Naive thymus-derived CD8-positive, alpha-beta T cell (primary cell): ENCODE results near the gene WNT3A. TPM values are rescaled to one million over a fixed set of nuclear protein-coding genes. Genes with fewer than 3 reads are reported as not detected.
"Not testable (repeated sequence)": the region's sequence is repeated elsewhere in the genome, so short reads cannot be mapped to it uniquely, and the experiment has no call there.

Source experiments
- ATAC-seq, 2 donors: fragments of 150-1000 bp; cut with Tn5 transposase in 1 of 2; sonication (Bioruptor Pico), chemical (Tn5 transposase) in 1 of 2; 1 replicate in 1 of 2; 2 replicates in 1 of 2; pipeline ENCODE4 v1.10.0; 2021; ENCODE audit warnings: mild to moderate bottlenecking in 2 of 2, moderate library complexity in 2 of 2
- POLR2A ChIA-PET: fragments of 350-600 bp; sonication (Branson Sonifier 250); formaldehyde crosslinking; loops from one replicate; lab custom pipeline; 2021; ENCODE audit warnings: antibody characterized with exemption; lab: Charles Lee
- DNase-seq, 10 donors: peaks; one replicate each; pipeline versions ENCODE4 v3.0.0 to v3.0.0-alpha.2; 2020 to 2022
- H3K27ac Mint-ChIP-seq, 10 donors: one replicate each; pipeline ENCODE4 v1.8.0; 2020 to 2022; ENCODE audit warnings: mild to moderate bottlenecking in 10 of 10, mixed read lengths in 10 of 10, moderate library complexity in 4 of 10, inconsistent platforms in 1 of 10
- H3K27me3 Mint-ChIP-seq, 5 donors: one replicate each; pipeline ENCODE4 v1.8.0; 2021 to 2022; ENCODE audit warnings: mixed read lengths in 5 of 5
- H3K36me3 Mint-ChIP-seq, 3 donors: one replicate each; pipeline ENCODE4 v1.8.0; 2020 to 2022; ENCODE audit warnings: mixed read lengths in 3 of 3, mild to moderate bottlenecking in 2 of 3, inconsistent platforms in 1 of 3
- H3K4me1 Mint-ChIP-seq, 4 donors: one replicate each; pipeline ENCODE4 v1.8.0; 2021 to 2022; ENCODE audit warnings: mixed read lengths in 4 of 4
- H3K4me3 Mint-ChIP-seq, 10 donors: one replicate each; pipeline ENCODE4 v1.8.0; 2020 to 2022; ENCODE audit warnings: mild to moderate bottlenecking in 10 of 10, mixed read lengths in 10 of 10, moderate library complexity in 6 of 10, inconsistent platforms in 1 of 10
- H3K9me3 Mint-ChIP-seq, 9 donors: one replicate each; pipeline ENCODE4 v1.8.0; 2020 to 2022; ENCODE audit warnings: mixed read lengths in 9 of 9, mild to moderate bottlenecking in 3 of 9, inconsistent platforms in 1 of 9, moderate library complexity in 1 of 9
- polyA plus RNA-seq, 3 donors: library from polyadenylated mRNA; unstranded; fragments of 300-500 nt; fragmentation: Illumina TruSeq; gene quantifications; one replicate each; pipeline ENCODE4 v1.2.3, GENCODE V29; 2021
- total RNA-seq, 8 experiments: library from RNA in 2 of 8; stranded (reverse) in 2 of 8; gene quantifications; one replicate each; pipeline ENCODE4 v1.2.3 and lab custom pipeline; 2021 to 2026

The WNT3A gene
- total and polyA plus RNA-seq, 5 experiments from 2014 or later = not detected

GRCh38 chr1:228018125-228018398 is 11.3 kb downstream of the WNT3A start:
- ATAC-seq (no peak), DNase-seq (peak in 1 of 10 donors; percentile 14)
- Mint-ChIP-seq H3K36me3 (no peaks in the 10 kb centered on the region), H3K4me1 (no peaks in the 10 kb centered on the region), H3K27ac (no peak overlapping the region), H3K9me3 (no peaks in the 10 kb centered on the region), H3K4me3 (no peak overlapping the region), H3K27me3 (peaks cover under 1 to 10% (median 2%) of the 10 kb centered on the region in 5 donors)
- POLR2A ChIA-PET = no interaction called here

GRCh38 chr1:228018961-228019721 is 12.3 kb downstream of the WNT3A start:
- DNase-seq = no peak

GRCh38 chr1:228019722-228020083 is 12.9 kb downstream of the WNT3A start:
- DNase-seq, H3K9me3 Mint-ChIP-seq, H3K27me3 Mint-ChIP-seq, ATAC-seq, POLR2A ChIA-PET, H3K4me3 Mint-ChIP-seq, H3K27ac Mint-ChIP-seq, H3K36me3 Mint-ChIP-seq, H3K4me1 Mint-ChIP-seq: not testable (repeated sequence)

More at GRCh38 chr1:228018961-228019721, 12.3 kb downstream of the WNT3A start:
- Mint-ChIP-seq H3K27ac (no peak overlapping the region), H3K4me1 (no peaks in the 10 kb centered on the region), H3K4me3 (no peak overlapping the region), H3K27me3 (peaks cover 0 to 4% (median 3%) of the 10 kb centered on the region in 5 donors), H3K9me3 (no peaks in the 10 kb centered on the region), H3K36me3 (no peaks in the 10 kb centered on the region)
- no peak for ATAC-seq
- POLR2A ChIA-PET = no interaction called here

- no peaks in the 10 kb centered on the region for H3K4me1 Mint-ChIP-seq
- DNase-seq (peak in 1 of 10 donors; percentile 36), ATAC-seq (no peak)
- H3K4me3 Mint-ChIP-seq = no peak overlapping the region
- H3K36me3 Mint-ChIP-seq = no peaks in the 10 kb centered on the region
- peak overlapping the region in 1 of 10 donors; percentile 62 for H3K27ac Mint-ChIP-seq
- POLR2A ChIA-PET = no interaction called here
- peaks cover 0 to 7% (median 3%) of the 10 kb centered on the region in 5 donors for H3K27me3 Mint-ChIP-seq
- H3K9me3 Mint-ChIP-seq = peaks cover 0 to 6% (median 0%) of the 10 kb centered on the region in 9 donors
Measured at GRCh38 chr1:228020686-228021354, 14.0 kb downstream of the WNT3A start.

GRCh38 chr1:228021355-228022030 is 14.7 kb downstream of the WNT3A start:
- Mint-ChIP-seq H3K36me3 (no peaks in the 10 kb centered on the region), H3K4me1 (no peaks in the 10 kb centered on the region), H3K4me3 (no peak overlapping the region), H3K27ac (peak overlapping the region in 1 of 10 donors; percentile 21), H3K9me3 (peaks cover 0 to 6% (median 0%) of the 10 kb centered on the region in 9 donors), H3K27me3 (peaks cover 0 to 7% (median 3%) of the 10 kb centered on the region in 5 donors)
- POLR2A ChIA-PET = no interaction called here
- DNase-seq (peak in 1 of 10 donors; percentile 32), ATAC-seq (no peak)

- ATAC-seq = no peak
- DNase-seq = peak in 1 of 10 donors; percentile 40
- H3K36me3 Mint-ChIP-seq = no peaks in the 10 kb centered on the region
Measured at GRCh38 chr1:228022571-228023293, 15.9 kb downstream of the WNT3A start.

GRCh38 chr1:228023294-228023639 is 16.5 kb downstream of the WNT3A start:
- Mint-ChIP-seq H3K27ac (no peak overlapping the region), H3K27me3 (peaks cover 5 to 14% (median 10%) of the 10 kb centered on the region in 5 donors), H3K4me1 (no peaks in the 10 kb centered on the region), H3K9me3 (peaks cover 0 to 6% (median 0%) of the 10 kb centered on the region in 9 donors), H3K4me3 (no peak overlapping the region), H3K36me3 (no peaks in the 10 kb centered on the region)
- ATAC-seq (no peak), DNase-seq (no peak)
- POLR2A ChIA-PET = no interaction called here

More at GRCh38 chr1:228022571-228023293, 15.9 kb downstream of the WNT3A start:
- POLR2A ChIA-PET = no interaction called here
- peaks cover 0 to 6% (median 0%) of the 10 kb centered on the region in 9 donors for H3K9me3 Mint-ChIP-seq
- H3K27ac Mint-ChIP-seq = no peak overlapping the region
- H3K4me3 Mint-ChIP-seq = no peak overlapping the region
- peaks cover 3 to 11% (median 8%) of the 10 kb centered on the region in 5 donors for H3K27me3 Mint-ChIP-seq
- H3K4me1 Mint-ChIP-seq = no peaks in the 10 kb centered on the region

- H3K4me1 Mint-ChIP-seq = no peaks in the 10 kb centered on the region
- no peak for DNase-seq
- H3K36me3 Mint-ChIP-seq = no peaks in the 10 kb centered on the region
- no peak overlapping the region for H3K4me3 Mint-ChIP-seq
- H3K9me3 Mint-ChIP-seq = peaks cover 0 to 8% (median 0%) of the 10 kb centered on the region in 9 donors
- POLR2A ChIA-PET = no interaction called here
- H3K27ac Mint-ChIP-seq = no peak overlapping the region
- ATAC-seq = no peak
- peaks cover 16 to 50% (median 23%) of the 10 kb centered on the region in 5 donors for H3K27me3 Mint-ChIP-seq
Measured at GRCh38 chr1:228029281-228029680, 22.5 kb downstream of the WNT3A start.

- POLR2A ChIA-PET = no interaction called here
Measured at GRCh38 chr1:228030451-228031201, 23.8 kb downstream of the WNT3A start.

GRCh38 chr1:228031276-228031995 is 24.6 kb downstream of the WNT3A start:
- no peaks in the 10 kb centered on the region for H3K4me1 Mint-ChIP-seq
- POLR2A ChIA-PET = no interaction called here
- DNase-seq (no peak), ATAC-seq (no peak)
- no peaks in the 10 kb centered on the region for H3K36me3 Mint-ChIP-seq
- H3K4me3 Mint-ChIP-seq = no peak overlapping the region
- H3K27me3 Mint-ChIP-seq = peaks cover 16 to 72% (median 26%) of the 10 kb centered on the region in 5 donors
- H3K27ac Mint-ChIP-seq = no peak overlapping the region
- peaks cover 0 to 8% (median 0%) of the 10 kb centered on the region in 9 donors for H3K9me3 Mint-ChIP-seq

More at GRCh38 chr1:228030451-228031201, 23.8 kb downstream of the WNT3A start:
- DNase-seq = peak in 1 of 10 donors; percentile 11
- Mint-ChIP-seq H3K4me3 (no peak overlapping the region), H3K9me3 (peaks cover 0 to 8% (median 0%) of the 10 kb centered on the region in 9 donors), H3K27ac (no peak overlapping the region), H3K36me3 (no peaks in the 10 kb centered on the region), H3K27me3 (peaks cover 16 to 64% (median 20%) of the 10 kb centered on the region in 5 donors), H3K4me1 (no peaks in the 10 kb centered on the region)
- ATAC-seq = no peak

GRCh38 chr1:228032041-228032440 is 25.2 kb downstream of the WNT3A start:
- no peak overlapping the region for H3K27ac Mint-ChIP-seq
- no peaks in the 10 kb centered on the region for H3K36me3 Mint-ChIP-seq
- POLR2A ChIA-PET = no interaction called here
- H3K9me3 Mint-ChIP-seq = peaks cover 0 to 8% (median 0%) of the 10 kb centered on the region in 9 donors
- no peak overlapping the region for H3K4me3 Mint-ChIP-seq
- H3K4me1 Mint-ChIP-seq = peaks cover 0 to 1% (median 0%) of the 10 kb centered on the region in 4 donors
- H3K27me3 Mint-ChIP-seq = peaks cover 17 to 73% (median 27%) of the 10 kb centered on the region in 5 donors
- DNase-seq (no peak), ATAC-seq (no peak)
